Activated CD4-positive, CD25-positive, alpha-beta regulatory T cell treated with anti-CD3 and anti-CD28 coated beads, Interleukin-2, amount 50 U/mL, for 72 hours (primary cell): ENCODE measurements around the gene REEP2.
"Not testable (repeated sequence)": the region's sequence is repeated elsewhere in the genome, so short reads cannot be mapped to it uniquely, and the experiment has no call there.

Experiments
- DNase-seq: peaks from one replicate; pipeline ENCODE4 v3.0.0; 2021

The REEP2 gene, protein sequence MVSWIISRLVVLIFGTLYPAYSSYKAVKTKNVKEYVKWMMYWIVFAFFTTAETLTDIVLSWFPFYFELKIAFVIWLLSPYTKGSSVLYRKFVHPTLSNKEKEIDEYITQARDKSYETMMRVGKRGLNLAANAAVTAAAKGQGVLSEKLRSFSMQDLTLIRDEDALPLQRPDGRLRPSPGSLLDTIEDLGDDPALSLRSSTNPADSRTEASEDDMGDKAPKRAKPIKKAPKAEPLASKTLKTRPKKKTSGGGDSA

DNA sequence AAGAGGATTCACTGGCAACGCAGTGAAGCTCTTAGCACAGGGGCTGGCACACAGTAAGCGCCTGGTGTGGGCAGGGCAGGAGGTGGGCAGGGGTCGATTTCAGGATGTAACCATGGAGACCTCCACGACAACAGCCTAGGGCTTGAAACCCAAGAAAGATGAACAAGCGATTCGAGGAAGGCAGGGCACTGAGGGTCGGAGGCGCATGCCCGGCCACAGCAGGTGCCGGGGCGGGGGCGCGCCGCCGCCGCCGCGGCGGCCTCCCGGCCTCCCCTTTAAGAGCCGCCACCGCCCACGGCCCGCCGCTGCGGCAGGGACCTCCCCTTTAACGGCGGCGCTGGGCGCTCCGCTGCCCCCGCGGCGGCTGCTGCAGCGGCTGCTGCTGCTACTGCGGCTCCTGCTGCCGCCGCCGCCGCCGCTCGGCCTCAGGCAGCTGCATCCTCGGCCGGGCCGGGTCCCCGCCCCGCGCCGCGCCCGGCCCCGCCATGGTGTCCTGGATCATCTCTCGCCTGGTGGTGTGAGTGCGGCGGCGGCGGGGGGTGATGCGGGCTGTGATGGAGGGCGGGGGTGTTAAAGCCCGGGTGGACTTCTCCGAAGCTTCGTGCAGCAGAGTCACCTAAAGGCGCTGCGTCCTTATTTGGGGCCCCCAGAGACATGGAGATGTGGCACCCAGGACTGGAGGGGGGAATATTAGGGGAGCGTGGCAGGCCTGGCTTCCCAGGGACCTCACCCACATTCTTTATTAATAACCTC is at the start of gene REEP2:
TSS of gene REEP2 (plus strand) at position 334 of the 753 bp plus-strand sequence. CDS start at position 486, 152 bp downstream.
- peak; percentile 63 for DNase-seq

DNA sequence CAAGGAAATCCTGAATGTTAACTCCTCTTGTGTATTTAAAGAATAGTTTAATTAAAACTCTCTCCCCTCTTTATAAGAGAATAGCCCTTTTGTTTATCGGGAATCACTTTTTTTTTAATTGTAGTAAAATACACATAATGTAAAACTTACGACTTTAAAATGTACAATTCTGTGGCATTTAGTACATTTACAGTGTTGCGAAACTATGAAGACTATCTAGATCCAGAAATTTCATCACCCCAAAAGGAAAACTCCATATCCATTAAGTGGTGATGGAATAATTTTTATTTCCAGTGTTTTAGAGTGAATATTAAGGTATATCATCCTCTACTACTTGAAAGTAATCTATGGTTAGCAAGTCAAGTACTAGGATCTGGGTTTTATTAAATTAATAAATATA is 49.5 kb upstream of the REEP2 start:
- no peak for DNase-seq

DNA sequence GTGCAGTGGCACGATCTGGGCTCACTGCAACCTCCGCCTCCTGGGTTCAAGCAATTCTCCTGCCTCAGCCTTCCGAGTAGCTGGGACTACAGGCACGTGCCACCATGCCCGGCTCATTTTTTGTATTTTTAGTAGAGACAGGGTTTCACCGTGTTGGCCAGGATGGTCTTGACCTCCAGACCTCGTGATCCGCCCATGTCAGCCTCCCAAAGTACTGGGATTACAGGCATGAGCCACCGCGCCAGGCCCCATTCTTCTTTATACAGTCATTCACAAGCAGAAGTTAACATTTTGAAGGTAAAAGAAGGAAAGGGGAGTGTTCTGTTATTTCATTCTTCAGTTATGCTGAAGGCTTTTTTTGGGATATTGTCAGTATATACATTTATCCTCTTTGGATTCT is 48.9 kb upstream of the REEP2 start:
- DNase-seq: not testable (repeated sequence)

DNA sequence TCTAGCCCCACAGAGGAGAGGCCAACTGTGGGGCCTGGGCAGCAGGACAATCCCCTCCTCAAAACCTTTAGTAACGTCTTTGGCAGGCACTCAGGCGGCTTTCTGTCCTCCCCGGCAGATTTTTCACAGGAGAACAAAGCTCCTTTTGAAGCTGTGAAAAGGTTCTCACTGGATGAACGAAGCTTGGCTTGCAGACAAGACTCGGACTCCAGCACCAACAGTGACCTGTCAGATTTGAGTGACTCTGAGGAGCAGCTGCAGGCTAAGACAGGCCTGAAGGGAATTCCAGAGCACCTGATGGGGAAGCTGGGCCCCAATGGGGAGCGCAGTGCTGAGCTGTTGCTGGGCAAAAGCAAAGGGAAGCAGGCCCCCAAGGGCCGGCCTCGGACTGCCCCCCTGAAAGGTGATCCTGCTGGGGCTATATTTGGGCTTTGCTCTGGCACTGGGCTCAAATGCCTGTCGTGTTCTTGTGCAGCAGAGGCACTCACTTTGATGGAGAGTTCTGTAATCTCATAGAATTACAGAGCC is 46.9 kb upstream of the REEP2 start:
- DNase-seq: no peak

DNA sequence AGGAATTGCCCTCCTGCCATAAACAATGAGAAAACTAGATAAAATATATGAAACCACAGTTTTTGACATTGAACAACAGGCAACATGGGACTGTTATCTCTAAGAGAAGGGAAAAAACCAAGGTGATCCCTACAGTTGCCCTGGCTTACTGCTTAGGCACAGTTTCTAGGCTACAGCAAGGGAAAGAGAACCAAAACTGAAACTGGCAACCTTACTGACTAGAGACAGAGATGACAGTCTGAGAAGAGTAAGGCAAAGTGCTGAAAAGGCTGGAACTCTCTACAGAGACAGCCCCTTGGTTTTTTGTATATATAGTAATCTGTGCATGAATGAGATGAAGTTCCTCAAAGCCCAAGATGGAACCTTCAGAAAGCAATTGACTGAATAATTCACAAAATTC is 36.2 kb upstream of the REEP2 start:
- no peak for DNase-seq

DNA sequence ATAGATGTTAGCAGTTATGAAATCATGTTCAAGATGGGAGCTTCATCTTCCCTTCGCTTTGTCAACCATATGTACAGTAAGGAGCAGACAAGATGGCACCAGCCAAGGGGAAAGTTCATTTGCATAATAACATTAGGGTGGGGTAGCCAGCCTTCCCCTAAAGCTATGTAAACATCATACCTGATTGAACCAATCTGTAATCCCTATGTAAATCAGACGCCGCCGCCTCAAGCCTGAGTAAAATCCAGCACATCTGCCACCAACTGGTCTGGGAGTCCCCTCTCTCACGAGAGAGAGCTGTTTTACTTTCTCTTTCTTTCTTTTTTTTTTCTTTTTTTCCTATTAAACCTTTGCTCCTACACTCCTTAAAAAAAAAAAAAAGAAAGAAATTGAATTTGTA is 30.8 kb upstream of the REEP2 start:
- no peak for DNase-seq

DNA sequence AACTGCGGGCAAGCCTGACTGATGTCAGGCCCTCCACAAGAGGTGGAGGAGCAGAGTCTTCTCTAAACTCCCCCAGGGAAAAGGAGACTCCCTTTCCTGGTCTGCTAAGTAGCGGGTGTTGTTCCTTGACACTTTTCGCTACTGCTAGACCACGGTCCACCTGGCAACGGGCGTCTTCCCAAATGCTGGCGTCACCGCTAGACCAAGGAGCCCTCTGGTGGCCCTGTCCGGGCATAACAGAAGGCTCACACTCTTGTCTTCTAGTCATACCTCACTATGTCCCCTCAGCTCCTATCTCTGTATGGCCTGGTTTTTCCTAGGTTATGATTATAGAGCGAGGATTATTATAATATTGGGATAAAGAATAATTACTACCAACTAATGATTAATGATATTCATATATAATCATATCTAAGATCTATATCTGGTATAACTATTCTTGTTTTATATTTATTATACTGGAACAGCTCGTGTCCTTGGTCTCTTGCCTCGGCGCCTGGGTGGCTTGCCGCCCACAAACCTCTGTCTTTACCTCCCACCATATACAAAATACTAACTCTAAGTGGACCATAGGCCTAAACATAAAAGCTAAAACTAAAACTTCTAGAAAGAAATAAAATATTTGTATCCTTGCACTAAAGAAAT is 27.7 kb upstream of the REEP2 start:
- not testable (repeated sequence) for DNase-seq

DNA sequence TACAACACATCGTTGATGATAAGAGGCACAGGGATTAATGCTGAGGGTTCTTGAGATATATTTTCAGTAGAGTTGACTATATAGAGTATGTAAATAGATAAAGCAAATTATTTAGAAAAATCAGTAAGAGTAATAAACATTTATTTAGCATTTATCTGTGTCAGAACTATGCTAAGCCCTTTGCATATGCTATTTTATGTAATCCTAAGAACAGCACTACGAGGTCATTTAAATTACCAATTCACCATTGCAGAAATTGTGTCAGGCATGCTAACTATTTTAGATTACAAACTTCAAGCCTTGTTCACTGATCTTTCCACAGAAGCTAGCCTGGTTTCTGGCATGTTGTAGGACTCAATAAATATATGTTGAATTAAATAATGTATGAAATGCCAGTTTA is 20.4 kb upstream of the REEP2 start:
- DNase-seq: no peak

DNA sequence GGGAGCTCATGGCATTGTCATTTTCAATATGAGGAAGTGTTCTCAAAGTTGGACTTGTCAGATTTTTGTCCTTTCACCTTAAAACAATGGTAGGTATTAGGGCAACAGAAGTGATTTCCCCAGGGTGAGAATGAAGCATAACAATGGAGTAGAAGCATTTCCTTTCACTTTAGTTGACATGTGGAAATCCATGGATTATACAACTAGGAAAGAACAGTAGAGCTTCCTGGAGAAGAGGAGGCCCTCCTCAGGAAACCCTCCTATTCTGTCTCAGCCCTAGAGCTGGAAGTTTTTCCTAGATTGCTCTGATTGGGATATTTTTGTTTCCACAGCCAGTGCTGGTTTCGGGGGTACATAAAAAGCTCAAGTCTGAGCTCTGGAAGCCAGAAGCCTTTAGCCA is 13.8 kb upstream of the REEP2 start:
- DNase-seq: no peak

DNA sequence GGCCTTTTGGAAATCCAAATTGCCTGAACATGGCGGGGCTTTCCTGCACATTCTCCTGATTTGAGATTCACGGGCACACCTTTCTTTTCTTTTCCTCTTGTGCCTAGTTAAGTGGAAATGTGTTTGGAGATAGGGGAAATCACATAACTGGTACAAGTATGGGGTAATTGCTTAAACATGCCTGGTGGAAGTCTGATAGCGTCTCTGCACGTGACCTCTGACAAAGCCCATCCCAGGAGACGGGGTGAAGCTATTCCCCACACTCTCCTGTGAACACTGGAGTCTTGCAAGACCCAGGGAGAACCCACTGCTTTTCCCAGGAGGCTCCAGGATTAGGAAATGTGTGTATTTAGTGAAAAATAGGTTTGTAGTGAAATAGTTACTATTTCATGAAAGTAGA is 2.9 kb upstream of the REEP2 start:
- DNase-seq: no peak

DNA sequence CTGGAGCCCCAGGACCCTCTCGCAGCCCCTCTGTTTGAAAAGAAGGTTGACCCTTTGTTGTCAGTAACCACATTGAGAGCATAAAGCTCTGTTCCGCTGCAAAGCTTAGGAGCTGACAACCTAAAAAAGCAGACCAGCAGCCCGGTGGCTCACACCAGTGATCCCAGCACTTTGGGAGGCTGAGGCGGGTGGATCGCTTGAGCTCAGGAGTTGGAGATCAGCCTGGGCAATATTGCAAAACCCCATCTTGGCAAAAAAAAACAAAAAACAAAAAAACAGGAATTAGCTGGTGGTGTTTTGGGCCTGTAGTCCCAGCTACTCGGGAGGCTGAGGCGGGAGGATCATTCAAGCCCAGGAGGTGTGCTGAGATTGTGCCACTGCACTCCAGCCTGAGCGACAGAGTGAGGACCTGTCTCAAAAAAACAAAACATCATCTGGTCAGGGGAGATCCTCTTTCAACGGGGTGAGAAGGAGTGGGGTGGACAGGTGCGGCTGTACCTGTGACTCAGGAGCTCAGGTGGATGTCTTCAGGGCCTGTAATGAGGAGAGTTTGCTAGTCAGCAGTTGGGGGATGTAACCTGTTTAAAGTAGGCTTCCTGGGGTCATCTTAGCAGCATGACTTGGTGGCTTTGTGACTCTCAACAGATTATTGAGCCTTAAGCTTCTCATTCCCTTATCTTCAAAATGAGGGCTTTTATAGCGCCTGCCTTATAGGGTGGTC is 694 bp upstream of the REEP2 start:
- DNase-seq: no peak

DNA sequence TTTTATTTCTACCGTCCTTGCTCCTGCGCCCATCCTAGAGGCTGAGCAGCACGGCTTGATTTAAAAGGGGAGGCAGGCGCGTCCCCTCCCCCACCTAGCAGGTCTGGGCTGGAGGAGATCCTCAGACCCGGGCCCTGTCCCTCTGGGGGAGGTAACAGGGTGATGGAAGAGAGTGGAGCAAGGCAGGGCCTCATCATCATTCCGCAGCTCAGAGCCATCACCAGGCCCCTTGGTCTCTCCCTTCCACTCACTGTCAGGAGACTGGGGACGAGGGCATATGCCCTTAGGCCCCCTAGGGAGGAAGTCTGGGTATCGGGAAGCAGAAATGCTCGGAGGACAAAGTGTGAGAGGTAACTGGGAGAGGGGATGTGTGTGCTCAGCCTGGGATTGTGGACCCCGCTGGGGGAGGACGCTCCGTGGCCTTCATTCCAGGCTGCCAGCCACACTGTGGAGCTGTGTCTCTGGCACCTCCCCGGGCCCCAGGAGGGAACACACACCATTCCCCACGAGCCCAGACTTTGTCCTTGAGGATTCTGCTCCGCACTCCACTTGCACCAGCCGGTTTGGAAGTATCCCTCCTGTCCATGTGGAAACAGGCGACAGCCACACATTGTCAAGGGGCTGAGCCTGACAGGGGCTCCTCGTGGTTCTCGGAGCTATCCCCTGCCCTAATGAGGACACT is 761 bp downstream of the REEP2 start:
- DNase-seq: no peak

DNA sequence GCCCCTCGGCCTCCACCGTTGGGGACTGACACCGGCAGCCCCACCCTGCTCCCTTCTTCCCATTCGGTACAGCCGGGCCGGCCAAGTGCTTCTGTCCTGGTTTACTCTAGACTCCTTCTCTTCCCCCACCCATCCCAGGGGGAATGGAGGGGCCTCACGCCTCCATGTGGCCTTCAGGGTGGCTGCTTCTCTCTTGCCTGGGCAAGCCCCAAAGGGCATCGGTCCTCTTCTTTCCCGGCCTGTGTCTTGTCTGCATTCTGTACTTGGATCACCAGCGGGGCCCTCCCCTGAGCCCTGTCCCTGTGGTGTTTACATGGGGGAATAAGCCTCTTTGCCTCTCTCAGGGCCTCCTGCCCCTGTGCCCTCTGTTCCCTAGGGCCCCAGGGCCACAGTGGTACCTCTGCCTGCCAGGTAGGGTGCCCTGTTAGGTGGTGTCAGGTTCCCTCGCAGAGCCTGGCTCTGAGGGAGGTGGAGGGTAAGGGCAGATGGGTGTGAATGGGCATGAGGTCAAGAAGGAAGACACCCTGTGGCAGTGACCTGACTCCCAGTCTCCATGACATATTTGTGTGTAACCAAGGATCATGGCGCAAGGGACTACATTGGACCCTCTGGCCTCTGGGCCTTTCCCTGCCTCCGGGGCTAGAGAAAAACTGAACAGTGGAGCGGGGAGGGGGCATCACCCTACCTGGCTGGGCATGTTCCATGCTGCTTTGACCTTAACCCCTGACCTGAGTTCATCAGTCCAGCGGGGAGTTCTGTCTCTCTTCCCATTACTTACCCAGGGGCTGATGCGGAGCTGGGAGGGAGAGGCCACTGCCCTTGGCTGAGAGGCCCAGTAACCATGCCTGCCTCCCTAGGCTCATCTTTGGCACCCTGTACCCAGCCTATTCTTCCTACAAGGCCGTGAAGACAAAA is 1.6 kb downstream of the REEP2 start:
- DNase-seq: no peak

DNA sequence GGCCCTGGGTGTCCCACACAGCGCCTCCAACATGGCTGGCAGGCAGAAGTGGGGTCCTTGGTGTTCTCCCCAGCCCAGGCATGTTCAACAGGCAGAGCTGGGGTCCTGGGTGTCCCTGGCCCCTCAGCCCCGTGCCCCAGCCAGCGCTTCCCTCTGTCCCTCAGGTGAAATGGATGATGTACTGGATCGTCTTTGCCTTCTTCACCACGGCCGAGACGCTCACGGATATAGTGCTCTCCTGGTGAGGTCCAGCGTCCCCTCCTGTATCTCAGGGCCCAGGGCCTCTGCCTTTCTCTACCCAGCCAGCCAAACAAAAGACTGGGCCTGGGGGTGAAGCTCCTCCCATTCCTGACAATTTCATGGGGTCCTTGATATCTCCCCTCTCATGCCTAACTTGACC is 2.4 kb downstream of the REEP2 start:
- DNase-seq: no peak

DNA sequence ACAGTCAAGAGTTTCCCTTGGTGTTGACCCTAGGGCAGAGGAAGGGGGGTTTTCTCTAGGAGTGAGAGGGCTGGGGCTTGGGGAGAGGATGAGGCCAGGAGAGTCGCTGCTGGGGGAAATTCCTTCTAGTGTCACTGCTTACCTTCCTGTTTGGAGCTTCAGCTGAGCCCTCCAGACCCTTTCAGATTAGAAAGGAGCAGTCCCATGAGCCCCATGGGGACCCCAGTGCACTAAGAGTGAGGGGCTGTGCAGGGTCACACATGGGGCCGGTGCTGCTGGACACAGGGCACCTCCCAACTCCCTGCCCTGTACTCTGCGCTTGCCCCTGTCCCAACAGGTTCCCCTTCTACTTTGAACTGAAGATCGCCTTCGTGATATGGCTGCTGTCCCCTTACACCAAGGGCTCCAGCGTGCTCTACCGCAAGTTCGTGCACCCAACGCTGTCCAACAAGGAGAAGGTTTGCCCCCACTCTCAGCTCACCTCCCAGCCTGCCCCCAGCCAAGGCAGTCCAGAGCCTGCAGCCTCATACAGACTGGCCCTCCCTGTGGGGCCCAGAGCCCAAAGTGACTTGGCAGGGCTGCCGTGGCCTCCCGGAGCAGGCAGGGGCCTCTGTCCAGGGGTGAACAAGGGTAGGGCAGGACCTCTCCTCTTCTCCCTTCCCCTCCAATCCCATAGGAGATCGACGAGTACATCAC is 5.4 kb downstream of the REEP2 start:
- no peak for DNase-seq

DNA sequence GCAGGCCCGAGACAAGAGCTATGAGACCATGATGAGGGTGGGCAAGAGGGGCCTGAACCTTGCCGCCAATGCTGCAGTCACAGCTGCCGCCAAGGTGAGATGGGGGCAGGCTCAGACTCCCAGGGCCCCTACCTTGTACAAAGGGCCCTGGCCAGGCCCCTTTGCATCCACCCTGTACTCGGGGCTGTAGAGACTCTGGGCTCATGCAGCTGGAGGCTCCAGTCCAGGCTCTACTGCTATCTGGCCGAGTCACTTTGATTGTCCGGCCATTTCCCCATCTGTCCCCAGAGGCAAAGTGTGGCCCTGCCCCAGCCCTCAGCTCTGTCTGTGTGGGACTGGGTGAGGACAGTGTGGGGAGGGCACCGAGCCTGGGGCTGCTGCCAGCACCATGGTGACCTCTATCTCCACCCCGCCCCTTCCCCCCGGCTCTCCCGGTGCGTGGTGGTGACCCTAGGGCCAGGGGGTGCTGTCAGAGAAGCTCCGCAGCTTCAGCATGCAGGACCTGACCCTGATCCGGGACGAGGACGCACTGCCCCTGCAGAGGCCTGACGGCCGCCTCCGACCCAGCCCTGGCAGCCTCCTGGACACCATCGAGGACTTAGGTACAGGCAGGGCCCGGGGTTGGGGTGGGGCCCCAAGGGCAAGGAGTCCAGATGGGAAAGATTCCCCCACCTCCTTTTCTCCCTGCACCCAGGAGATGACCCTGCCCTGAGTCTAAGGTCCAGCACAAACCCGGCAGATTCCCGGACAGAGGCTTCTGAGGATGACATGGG is 6.1 kb downstream of the REEP2 start:
- DNase-seq: no peak

DNA sequence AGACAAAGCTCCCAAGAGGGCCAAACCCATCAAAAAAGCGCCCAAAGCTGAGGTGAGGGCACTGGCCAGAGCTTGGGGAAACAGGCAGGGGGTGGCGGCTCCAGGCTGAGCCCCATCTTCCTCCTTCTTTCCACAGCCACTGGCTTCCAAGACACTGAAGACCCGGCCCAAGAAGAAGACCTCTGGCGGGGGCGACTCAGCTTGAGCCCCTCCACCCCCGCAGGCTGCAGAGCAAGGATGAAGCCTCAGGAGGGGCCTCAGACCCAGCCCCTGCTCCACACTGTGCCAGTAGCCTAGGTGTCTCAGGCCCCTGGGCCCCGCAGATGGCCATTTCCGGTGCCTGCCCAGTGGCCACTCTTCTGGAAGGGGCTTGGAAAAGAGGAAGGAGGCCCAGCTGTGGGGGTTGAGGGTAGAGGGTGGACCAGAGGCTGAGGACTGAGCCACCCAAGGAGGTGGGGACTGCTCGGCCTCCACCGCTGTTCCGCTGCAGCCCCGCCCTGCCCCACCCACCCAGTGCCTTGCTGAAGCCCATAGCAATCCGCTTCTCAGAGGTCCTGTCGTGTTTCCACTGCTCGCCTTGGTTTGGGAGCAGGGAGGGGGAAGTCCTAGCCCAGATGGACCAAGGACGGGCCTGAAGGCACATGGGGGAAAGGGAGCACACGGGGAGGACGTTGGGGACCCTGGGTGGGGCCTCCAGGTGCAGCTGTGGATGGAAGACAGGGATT is 6.9 kb downstream of the REEP2 start:
- DNase-seq: no peak

DNA sequence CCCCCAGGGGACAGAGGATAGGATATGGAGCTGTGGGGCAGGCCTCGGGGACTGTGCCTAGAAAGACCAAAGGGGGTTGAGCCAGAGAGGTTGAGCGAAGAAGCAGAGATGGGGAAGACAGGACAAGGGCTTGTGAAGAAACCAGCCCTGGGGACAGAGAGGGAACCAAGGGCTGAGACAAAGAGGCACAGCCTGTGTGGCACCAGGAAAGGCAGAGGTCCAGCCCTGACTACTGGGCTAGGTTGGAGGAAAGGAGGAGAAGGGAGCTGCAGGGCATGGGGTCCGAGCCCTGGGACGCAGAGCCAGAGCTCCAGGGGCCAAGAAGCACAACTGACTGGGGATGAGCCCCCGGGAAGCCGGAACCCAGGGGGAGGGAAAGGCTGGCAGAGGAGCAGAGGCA is 9.2 kb downstream of the REEP2 start:
- DNase-seq: no peak
